HG03159 (cell line): ENCODE results near the gene INHBE.
A peak's percentile ranks its signal among the peaks of the same experiment; 100 is the strongest.

Experiments
- ATAC-seq: cut with Tn5 transposase; IDR thresholded peaks from one replicate; pipeline ENCODE4 v1.9.1; 2021; ENCODE audit warnings: mild to moderate bottlenecking, moderate library complexity; ENCODE audit not compliant: unreplicated experiment

Gene INHBE

DNA sequence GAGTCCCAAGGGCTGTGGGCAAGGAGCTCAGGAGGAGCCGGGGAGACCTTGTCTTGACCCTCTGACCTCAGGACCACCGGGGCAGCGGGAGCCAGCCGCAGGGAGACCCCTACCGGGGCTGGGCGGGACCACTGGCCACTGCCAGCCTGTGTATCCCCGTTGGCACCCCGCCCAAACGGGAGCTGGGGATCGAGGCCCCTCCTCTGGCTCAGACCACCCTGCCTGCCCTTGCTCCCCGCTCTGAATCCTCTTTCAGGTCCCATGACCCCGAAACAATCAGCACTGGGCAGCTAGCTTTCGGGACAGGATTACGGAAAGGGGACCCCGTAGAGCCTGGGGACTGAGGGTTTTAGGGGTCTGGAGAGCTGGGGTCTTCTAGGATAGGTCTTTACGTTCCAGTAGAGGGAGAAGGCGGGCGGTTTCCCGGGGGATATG, 5.8 kb downstream of the INHBE start:
- no peak for ATAC-seq

DNA sequence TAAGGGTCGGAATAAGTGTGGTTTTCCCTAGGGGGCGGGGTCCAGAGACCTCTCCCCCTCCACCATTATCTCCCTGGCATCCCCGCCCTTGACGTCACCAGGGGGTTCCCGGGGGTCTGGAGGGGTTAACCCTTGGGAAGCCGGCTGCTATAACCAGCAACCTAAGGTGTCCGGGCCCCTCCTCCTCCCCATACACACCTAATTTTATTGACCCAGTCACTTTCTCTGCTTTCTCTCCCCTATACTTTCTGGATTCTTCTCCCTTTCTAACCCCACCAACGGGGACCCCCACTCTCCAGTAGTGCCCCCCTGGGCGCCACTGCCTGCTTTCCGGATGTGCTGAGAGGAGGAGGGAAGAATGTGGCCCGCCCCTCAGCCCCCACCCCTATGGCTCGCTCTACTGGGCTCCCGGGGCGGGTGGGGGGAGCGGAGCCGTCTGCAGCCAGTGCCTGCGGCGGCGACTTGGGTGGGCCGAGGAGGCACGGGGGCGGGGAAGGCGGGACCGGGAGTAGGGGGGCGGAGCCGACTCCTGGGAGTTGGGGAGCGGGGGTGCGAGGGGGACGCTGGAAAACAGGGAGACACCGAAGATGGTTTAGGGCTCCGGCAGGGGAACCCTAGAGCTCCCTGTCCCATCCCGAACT, 6.3 kb downstream of the INHBE start:
- ATAC-seq, result no peak

DNA sequence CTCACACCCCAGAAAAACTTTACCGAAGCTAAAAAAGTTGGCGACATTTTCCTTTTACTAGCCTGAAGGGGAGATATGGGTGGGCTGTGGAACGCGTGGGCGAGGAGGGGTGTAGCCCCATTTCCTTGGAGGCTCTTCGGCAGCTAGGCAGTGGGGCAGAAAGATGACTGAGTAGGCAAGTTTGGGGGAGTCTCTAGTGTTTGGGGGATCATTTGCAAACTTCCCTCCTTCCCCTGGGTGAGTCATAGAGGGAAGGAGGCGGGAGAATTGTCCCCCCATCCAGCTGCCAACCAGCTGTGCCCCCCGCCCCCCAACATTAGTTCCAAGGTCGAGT, 6.8 kb downstream of the INHBE start:
- no peak for ATAC-seq

DNA sequence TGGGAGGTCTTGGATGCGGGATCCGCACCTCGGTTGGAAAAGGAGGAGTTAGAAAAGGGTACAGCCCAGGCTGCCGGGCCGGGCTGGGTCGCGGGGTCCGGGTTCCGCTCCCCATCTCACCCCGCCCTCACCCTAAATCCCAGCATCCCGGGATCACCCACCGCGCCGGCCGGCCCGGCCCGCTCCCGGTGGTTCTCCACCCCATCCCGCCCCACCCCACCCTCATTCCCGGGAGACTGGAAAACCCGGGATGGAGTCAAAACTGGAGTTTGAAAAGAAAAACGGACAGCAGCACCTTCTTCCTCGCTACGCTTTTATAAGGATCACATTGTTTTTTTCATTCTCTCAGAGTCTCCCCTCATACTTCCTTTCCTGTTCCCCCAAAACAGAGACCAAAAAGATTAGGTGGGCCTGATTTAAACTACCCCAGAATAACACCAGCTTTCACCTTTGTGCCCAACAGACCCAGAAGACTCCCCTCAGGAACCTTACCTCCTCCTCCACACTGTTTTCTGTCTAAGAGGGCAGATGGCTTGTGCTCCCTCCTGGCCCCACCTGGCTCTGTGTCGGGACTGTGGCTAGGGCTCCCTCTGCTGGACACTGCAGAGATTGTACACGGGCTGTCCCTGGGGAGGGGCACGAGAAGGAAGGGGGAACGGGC, 7.3 kb downstream of the INHBE start:
- peak; percentile 60 for ATAC-seq

DNA sequence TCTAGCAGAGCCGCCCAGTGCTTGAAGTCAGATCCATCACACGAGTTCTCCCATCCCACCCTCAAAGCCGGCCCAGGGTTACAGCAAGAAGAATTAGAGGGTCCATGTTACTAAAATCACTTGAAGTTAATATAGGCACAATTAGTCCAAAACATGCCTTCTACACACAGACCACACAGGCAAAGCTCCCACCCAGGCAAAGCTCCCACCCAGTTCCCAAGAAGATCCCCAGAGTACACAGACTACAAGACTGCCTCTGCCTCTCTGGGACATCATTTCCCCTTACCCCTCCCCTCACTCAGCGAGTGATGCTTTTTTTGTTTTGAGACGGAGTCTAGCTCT, 7.8 kb downstream of the INHBE start:
- no peak for ATAC-seq

DNA sequence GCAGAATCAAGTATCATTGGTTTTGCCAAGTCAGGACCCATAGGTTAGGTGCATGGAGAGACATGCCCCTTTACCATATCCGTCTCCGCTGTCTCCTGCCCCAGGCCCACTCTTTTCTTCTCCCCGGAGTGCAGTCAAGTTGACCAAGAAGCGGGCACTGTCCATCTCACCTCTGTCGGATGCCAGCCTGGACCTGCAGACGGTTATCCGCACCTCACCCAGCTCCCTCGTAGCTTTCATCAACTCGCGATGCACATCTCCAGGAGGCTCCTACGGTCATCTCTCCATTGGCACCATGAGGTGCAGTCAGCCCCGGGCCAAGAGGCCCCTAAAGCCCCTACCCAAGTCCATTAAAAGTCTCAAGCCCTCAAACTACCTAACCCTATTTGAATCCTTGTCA, 9.5 kb downstream of the INHBE start:
- no peak for ATAC-seq

DNA sequence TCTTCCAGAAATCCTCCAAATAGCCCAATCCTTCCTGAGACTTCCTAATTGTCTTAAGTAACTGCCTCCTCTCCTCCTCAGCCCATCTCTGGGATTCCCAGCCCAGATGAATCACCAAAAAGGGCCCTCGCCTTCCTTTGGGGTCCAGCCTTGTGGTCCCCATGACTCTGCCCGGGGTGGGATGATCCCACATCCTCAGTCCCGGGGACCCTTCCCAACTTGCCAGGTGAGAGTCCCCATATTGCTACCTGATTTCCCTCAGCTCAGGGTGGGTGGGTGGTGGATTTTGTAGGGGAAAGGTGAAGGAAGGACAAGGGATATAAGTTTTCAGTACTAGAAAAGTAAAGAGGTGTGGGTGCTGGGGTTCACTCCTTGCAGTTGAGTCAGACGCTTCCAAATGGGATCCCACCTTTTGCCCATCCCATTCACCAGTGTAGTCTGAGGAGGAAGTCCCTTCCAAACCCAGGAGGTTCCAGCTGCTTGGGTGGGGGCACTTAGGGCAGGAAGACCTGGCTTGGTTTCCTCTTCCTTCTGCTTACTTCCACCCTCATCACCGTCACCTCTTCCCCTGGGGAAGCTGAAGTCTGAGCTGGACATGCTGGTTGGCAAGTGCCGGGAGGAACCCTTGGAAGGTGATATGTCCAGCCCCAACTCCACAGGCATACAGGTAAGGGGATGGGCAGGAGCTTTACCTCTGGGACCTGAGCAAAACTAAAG, 10.1 kb downstream of the INHBE start:
- ATAC-seq, result no peak

DNA sequence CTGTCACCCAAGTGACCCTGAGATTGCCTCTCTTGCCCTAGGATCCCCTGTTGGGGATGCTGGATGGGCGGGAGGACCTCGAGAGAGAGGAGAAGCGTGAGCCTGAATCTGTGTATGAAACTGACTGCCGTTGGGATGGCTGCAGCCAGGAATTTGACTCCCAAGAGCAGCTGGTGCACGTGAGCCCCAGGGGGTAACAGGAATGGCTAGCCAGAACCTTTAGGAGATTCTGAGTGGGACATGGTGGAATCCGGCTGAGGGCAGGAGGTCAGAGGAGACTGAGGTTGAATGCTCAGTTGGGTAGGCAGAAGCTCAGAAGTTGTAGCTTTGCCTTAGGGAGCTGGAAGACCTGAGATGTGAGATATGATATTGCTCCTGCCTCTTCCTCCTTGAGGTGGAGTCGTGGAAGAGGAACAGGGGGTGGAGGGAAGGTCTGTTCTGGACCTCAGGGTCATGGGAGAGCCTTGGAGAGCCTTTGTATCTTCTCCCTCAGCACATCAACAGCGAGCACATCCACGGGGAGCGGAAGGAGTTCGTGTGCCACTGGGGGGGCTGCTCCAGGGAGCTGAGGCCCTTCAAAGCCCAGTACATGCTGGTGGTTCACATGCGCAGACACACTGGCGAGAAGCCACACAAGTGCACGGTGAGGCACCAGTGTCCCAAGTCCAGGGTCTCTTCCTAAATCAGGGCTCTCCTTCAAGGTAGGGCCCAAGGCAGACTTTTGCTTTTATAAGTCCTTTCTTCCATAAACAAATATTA, 10.8 kb downstream of the INHBE start:
- ATAC-seq, result no peak

DNA sequence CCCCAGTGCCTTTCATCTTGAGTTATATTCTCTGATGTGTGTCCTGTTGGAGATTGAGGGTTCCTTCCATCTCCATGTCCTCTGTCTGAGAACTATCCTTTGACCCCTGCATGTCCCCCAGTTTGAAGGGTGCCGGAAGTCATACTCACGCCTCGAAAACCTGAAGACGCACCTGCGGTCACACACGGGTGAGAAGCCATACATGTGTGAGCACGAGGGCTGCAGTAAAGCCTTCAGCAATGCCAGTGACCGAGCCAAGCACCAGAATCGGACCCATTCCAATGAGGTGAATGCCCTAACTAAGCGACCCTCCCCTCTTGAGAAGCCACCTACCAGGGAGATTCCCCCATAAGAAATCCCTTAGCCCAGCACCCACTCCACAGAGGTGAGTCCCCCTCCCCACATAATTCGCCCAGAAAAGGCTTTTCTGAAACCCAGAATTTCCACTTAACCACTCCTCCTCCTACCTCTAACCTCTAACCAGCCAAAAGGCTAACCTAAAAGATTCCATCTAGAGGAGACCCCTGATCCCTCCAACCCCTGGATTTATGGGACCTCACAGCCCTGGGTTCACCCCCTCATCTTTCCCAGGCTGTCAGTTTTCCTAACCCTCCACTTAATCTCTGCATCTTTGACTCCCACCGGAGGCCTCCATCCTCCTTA, 12.2 kb downstream of the INHBE start:
- ATAC-seq, result no peak

DNA sequence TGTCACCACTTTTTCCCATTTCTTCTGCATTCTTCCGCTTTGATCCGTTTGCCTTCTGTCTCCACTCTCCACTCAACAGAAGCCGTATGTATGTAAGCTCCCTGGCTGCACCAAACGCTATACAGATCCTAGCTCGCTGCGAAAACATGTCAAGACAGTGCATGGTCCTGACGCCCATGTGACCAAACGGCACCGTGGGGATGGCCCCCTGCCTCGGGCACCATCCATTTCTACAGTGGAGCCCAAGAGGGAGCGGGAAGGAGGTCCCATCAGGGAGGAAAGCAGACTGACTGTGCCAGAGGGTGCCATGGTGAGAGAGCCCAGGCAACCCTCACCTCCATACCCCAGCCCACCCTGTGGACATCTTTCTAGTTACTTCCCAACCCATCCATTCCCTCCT, 12.8 kb downstream of the INHBE start:
- no peak for ATAC-seq

DNA sequence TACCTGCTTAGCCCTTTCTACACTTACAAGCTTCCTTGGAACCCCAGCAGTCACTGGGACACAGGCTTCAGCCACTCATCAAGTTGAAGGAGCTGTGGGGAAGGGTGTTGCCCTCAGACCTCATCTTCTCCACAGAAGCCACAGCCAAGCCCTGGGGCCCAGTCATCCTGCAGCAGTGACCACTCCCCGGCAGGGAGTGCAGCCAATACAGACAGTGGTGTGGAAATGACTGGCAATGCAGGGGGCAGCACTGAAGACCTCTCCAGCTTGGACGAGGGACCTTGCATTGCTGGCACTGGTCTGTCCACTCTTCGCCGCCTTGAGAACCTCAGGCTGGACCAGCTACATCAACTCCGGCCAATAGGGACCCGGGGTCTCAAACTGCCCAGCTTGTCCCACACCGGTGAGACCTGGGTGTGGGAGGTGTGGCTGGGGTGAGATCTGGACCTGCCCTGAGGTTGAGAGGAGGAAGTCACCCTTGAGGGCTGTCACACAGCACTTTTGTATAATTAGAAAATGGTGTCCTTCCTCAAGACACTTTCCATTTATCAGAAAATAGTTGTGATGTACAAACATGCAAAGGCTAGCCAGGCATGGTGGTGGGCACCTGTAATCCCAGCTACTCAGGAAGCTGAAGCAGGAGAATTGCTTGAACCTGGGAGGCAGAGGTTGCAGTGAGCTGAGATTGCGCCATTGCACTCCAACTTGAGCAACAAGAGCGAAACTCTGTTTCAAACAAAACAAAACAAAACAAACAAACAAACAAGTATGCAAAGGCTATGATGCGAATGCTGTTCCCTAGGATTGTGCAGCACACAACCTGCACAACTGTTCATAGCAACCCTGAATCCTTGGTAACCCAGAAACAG, 14.4 kb downstream of the INHBE start:
- no peak for ATAC-seq

DNA sequence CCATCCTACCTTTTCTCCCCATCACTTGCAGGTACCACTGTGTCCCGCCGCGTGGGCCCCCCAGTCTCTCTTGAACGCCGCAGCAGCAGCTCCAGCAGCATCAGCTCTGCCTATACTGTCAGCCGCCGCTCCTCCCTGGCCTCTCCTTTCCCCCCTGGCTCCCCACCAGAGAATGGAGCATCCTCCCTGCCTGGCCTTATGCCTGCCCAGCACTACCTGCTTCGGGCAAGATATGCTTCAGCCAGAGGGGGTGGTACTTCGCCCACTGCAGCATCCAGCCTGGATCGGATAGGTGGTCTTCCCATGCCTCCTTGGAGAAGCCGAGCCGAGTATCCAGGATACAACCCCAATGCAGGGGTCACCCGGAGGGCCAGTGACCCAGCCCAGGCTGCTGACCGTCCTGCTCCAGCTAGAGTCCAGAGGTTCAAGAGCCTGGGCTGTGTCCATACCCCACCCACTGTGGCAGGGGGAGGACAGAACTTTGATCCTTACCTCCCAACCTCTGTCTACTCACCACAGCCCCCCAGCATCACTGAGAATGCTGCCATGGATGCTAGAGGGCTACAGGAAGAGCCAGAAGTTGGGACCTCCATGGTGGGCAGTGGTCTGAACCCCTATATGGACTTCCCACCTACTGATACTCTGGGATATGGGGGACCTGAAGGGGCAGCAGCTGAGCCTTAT, 15.3 kb downstream of the INHBE start:
- no peak for ATAC-seq

DNA sequence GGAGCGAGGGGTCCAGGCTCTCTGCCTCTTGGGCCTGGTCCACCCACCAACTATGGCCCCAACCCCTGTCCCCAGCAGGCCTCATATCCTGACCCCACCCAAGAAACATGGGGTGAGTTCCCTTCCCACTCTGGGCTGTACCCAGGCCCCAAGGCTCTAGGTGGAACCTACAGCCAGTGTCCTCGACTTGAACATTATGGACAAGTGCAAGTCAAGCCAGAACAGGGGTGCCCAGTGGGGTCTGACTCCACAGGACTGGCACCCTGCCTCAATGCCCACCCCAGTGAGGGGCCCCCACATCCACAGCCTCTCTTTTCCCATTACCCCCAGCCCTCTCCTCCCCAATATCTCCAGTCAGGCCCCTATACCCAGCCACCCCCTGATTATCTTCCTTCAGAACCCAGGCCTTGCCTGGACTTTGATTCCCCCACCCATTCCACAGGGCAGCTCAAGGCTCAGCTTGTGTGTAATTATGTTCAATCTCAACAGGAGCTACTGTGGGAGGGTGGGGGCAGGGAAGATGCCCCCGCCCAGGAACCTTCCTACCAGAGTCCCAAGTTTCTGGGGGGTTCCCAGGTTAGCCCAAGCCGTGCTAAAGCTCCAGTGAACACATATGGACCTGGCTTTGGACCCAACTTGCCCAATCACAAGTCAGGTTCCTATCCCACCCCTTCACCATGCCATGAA, 16.0 kb downstream of the INHBE start:
- no peak for ATAC-seq

DNA sequence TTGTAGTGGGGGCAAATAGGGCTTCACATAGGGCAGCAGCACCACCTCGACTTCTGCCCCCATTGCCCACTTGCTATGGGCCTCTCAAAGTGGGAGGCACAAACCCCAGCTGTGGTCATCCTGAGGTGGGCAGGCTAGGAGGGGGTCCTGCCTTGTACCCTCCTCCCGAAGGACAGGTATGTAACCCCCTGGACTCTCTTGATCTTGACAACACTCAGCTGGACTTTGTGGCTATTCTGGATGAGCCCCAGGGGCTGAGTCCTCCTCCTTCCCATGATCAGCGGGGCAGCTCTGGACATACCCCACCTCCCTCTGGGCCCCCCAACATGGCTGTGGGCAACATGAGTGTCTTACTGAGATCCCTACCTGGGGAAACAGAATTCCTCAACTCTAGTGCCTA, 16.6 kb downstream of the INHBE start:
- ATAC-seq, result no peak

DNA sequence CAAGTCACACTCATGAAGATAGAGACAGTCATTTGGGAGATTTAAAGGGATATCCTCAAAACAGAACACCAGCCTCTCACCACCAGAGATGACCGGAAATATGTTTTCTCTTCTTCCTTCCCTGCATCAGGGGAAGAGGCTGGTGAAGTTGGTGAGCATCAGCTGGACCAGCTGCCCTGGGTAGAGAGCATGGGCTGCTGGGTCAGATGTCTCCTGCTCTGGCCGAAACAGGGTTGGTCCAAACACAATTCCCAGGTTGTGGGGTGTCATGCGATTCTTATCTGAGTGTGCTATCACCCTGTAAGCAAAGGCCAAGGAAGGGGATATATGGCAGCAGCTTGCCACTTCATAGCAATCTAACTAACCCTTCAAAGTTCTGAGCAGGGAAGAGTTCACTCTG, 17.3 kb downstream of the INHBE start:
- no peak for ATAC-seq

DNA sequence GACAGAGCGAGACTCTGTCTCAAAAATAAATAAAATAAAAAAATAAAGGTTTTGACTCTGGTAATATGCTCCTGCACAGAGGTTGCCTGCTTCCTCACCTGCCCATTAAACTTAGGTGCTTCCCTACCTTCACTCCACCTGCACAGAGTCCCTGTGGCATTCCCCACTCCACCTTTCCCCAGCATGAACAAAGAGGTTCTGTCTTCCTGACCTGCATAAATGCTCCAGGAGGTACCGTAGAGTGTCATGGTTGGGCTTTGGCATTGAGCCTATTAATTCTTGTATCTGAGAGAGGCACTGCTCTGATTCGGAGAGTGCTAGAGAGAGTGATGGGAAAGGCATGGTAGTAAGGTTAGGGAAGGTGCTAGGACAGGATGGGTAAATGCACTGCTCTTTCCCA, 18.3 kb downstream of the INHBE start:
- no peak for ATAC-seq

DNA sequence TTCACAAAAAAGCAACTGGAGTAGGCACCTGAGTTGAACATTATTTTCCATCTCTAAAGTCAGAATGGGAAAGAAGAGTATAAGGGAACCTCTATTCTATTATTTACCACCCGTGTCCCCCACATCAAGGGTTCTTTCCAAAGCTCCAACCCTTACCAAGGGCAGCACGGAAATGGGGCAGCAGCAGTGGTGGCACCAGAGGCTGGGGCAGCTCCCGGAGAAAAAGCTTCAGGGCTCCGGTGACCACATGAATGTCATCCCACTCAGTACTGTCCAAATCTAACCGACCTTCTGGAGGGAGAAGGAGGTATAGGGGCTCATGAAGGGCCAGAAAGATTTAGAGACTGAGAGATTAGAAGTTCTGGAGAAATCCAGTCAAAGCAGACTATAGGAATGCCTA, 18.8 kb downstream of the INHBE start:
- ATAC-seq, result no peak

DNA sequence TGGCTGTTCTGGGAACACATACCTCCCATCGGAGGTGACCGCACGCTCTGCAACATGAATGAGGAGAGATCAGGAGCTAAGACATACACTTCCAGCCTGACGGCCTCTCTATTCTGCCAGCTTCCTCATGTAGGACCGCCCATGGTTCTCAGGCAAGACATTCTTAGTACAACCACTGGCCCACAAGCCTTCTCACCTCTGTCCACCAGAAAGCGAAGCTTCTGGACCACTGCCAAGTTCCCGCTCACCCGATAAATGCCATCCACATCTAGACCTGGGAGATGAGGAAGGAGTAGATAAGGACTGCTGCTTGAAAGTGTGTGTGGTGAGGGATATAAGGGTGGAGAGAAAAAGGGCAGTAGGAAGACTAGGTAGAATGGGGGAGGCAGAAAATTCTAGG, 19.3 kb downstream of the INHBE start:
- no peak for ATAC-seq

DNA sequence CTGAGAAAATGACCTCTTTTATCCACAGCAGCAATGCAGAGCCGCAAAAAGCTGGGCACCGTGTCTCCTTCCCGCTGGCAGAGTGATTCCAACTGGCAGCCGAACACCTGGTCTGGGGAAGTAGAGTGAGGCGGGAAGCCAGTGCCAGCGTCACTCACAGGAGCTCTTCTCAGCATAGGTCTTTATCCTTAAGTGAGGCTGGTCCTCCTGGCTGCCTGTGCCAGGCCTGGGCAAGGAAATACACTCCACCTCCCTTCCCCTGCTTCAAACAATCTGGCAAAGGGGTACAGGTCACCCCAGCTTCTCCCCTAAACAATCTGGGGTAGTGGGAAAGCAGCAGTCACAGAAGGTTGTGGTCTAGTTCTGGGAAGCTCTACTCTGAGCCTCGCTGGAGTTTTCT, 19.8 kb downstream of the INHBE start:
- ATAC-seq, result no peak
